ENCODE measurements around the gene TMPRSS15. TPM values are rescaled to one million over a fixed set of nuclear protein-coding genes. Genes with fewer than 3 reads are reported as not detected.

Gene TMPRSS15
- polyA plus RNA-seq, 2 of the 4 experiments (the other 2 are of a cell fraction): 0.14 TPM; not detected in 1

- FAIRE-seq: no peak
- H3K4me2 ChIP-seq: no peak overlapping the region
- H3K4me1 ChIP-seq: no peaks in the 10 kb centered on the region
- POLR2A ChIA-PET: no interaction called here
- H3K4me3 ChIP-seq: no peak overlapping the region
- H3K9me3 ChIP-seq: no peaks in the 10 kb centered on the region
- no peak for DNase-seq (ENCODE audit: low read depth in 1 of 2, low spot score in 1 of 2)
- whole genome bisulfite sequencing (ENCODE audit: missing lambda C conversion rate): 0% methylated on average over 1 of the region's 1 CpG
- H3K27ac ChIP-seq: no peak overlapping the region
- ATAC-seq: no peak
- CTCF ChIA-PET: no interaction called here
- TF ChIP-seq RARB (CRISPR knock-in tag; IDR thresholded peaks at IDR 0.05) (no peak), EP300 (IDR thresholded peaks at IDR 0.05) (no peak), CHD4 (IDR thresholded peaks at IDR 0.05; ENCODE audit: borderline replicate concordance) (no peak), HOXB13 (CRISPR knock-in tag; IDR thresholded peaks at IDR 0.05; ENCODE audit: low read depth) (no peak), RFX5 (IDR thresholded peaks at IDR 0.05) (no peak)
Observed at GRCh38 chr21:18382141-18382540, 21.4 kb downstream of the TMPRSS15 start.

DNA sequence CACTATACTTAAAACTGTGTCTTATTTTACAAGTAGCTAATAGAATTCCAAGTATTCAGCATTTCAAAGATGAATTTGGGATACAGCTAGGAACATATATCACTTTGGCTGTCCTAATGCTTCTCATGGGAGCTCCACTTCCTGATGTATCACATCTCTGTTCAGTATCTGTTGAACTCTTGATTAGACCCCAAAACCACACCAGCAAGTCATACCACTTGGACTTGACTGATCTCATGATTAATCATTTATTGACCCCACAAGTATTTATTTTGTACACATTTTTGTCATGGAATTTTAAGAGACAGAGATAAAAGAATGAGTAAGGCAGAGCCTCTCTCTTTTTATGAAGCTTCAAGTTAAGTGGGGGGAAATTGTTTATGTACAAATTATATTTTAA lies 30.0 kb downstream of the TMPRSS15 start:
- FAIRE-seq (no peak), DNase-seq (ENCODE audit: low read depth in 1 of 2, low spot score in 1 of 2) (no peak), ATAC-seq (no peak)
- TF ChIP-seq CHD4 (IDR thresholded peaks at IDR 0.05; ENCODE audit: borderline replicate concordance) (no peak), HOXA7 (CRISPR knock-in tag; IDR thresholded peaks at IDR 0.05) (no peak), CBX8 (IDR thresholded peaks at IDR 0.05) (no peak), MYC (IDR thresholded peaks at IDR 0.05; ENCODE audit: borderline replicate concordance, low read length) (no peak), NR3C1 (IDR thresholded peaks at IDR 0.05) (no peak), EHMT2 (IDR thresholded peaks at IDR 0.05; ENCODE audit: low read depth) (no peak), RCOR1 (IDR thresholded peaks at IDR 0.05; ENCODE audit: low read depth, low read length) (no peak), ZC3H11A (IDR thresholded peaks at IDR 0.05) (no peak), CBX2 (IDR thresholded peaks at IDR 0.05; ENCODE audit: borderline replicate concordance, low read depth) (no peak), USF2 (IDR thresholded peaks at IDR 0.05) (no peak), RARB (CRISPR knock-in tag; IDR thresholded peaks at IDR 0.05) (no peak), KDM5A (IDR thresholded peaks at IDR 0.05) (no peak), NFE2L2 (conservative IDR thresholded peaks at IDR 0.05; ENCODE audit: low read length) (no peak)
- POLR2A ChIA-PET: no interaction called here
- Histone ChIP-seq H3K4me2 (no peak overlapping the region), H3K9me3 (no peaks in the 10 kb centered on the region), H3K27ac (no peak overlapping the region), H3K4me1 (no peaks in the 10 kb centered on the region), H3K4me3 (no peak overlapping the region)
- CTCF ChIA-PET: no interaction called here

DNA sequence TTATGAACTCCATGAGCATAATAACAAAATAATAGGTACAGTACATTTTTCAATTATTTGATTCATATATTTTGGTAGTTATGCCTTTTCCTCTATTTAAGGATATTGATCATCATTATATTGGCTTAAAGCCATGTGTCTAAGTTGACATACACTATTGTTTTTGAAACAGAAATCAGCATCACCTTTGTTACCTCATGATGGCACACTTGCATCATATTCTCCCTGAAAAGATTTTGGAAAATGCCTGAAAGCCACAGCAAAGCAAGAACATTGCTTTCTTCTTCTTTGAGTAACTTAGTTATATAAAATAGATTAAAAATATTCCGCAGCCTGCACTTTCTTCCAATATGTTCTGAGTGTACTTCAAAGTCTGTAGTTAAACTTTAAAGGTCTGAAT lies 33.3 kb downstream of the TMPRSS15 start:
- Histone ChIP-seq H3K4me3 (no peak overlapping the region), H3K9me3 (no peaks in the 10 kb centered on the region), H3K4me2 (no peak overlapping the region), H3K27ac (no peak overlapping the region), H3K4me1 (no peaks in the 10 kb centered on the region)
- ATAC-seq (no peak), DNase-seq (ENCODE audit: low read depth in 1 of 2, low spot score in 1 of 2) (no peak), FAIRE-seq (no peak)
- TF ChIP-seq RFX5 (IDR thresholded peaks at IDR 0.05) (no peak), ESRRA (IDR thresholded peaks at IDR 0.05; ENCODE audit: borderline replicate concordance, low read length) (no peak), CBX8 (IDR thresholded peaks at IDR 0.05) (no peak), POLR2AphosphoS2 (conservative IDR thresholded peaks at IDR 0.05; ENCODE audit: low read length) (no peak), HMGXB4 (CRISPR knock-in tag; IDR thresholded peaks at IDR 0.05; ENCODE audit: borderline replicate concordance) (no peak), KDM5A (IDR thresholded peaks at IDR 0.05) (no peak), CEBPB (IDR thresholded peaks at IDR 0.05) (no peak), ZSCAN20 (CRISPR knock-in tag; IDR thresholded peaks at IDR 0.05) (no peak), NFE2L2 (conservative IDR thresholded peaks at IDR 0.05; ENCODE audit: low read length) (no peak), JUN (IDR thresholded peaks at IDR 0.05) (no peak), TP53 (CRISPR knock-in tag; IDR thresholded peaks at IDR 0.05) (no peak), HDAC2 (IDR thresholded peaks at IDR 0.05) (no peak), KDM1A (IDR thresholded peaks at IDR 0.05; ENCODE audit: low read depth) (no peak), BHLHE40 (IDR thresholded peaks at IDR 0.05; ENCODE audit: low read depth, low read length) (no peak), PHF8 (IDR thresholded peaks at IDR 0.05; ENCODE audit: borderline replicate concordance, low read depth) (no peak), EHMT2 (IDR thresholded peaks at IDR 0.05; ENCODE audit: low read depth) (no peak), ZFP36 (IDR thresholded peaks at IDR 0.05; ENCODE audit: borderline replicate concordance, partially characterized antibody) (no peak), RARB (CRISPR knock-in tag; IDR thresholded peaks at IDR 0.05) (no peak)
- TF ChIP-seq, protein P1, sequence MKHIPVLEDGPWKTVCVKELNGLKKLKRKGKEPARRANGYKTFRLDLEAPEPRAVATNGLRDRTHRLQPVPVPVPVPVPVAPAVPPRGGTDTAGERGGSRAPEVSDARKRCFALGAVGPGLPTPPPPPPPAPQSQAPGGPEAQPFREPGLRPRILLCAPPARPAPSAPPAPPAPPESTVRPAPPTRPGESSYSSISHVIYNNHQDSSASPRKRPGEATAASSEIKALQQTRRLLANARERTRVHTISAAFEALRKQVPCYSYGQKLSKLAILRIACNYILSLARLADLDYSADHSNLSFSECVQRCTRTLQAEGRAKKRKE (CRISPR knock-in tag; IDR thresholded peaks at IDR 0.05; ENCODE audit: low read depth): no peak
- TF ChIP-seq, protein P2, sequence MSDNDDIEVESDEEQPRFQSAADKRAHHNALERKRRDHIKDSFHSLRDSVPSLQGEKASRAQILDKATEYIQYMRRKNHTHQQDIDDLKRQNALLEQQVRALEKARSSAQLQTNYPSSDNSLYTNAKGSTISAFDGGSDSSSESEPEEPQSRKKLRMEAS (IDR thresholded peaks at IDR 0.05): no peak
- 6% methylated on average over 1 of the region's 1 CpG for WGBS (ENCODE audit: missing lambda C conversion rate)
- ChIA-PET CTCF (interaction anchor here (0.8 kb wide), 1 partner anchor 206 kb away, joined by 3 read pairs; no protein-coding TSS in a partner anchor), POLR2A (no interaction called here)
